ENCODE results near the gene CNTNAP2.

Gene CNTNAP2

DNA sequence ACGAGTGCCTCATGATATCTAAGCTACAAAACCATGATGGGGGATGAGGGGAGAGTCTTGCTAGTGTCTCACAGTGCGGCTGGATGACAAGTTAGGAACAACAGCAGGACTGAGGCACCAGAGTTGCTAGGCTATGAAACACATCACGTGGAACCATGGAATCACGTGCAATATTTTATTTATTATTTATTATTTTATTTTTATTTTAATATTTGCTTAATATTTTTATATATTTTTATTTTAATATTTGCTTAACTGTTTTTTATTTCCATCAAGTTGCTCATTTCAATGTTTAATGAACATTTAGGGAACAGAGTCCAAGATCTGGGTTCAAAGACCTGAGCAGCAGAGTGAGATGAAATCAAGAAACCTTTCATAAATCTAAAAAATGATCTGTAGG lies 614.6 kb downstream of the CNTNAP2 start:
- no peak overlapping the region for H3K23ac ChIP-seq (ENCODE audit: low read length)
- no CpG with 5 or more reads among the region's 4 CpGs for WGBS (ENCODE audit: extremely low coverage, insufficient coverage, insufficient read length)
- no peak overlapping the region for H4K91ac ChIP-seq (ENCODE audit: low read depth, low read length)
- no peaks in the 10 kb centered on the region for H3K36me3 ChIP-seq (ENCODE audit: control insufficient read depth in 1 of 2, insufficient read depth in 2 of 2, low read length in 2 of 2)
- H3K27me3 ChIP-seq (ENCODE audit: insufficient read depth, low read length), result no peaks in the 10 kb centered on the region
- no peaks in the 10 kb centered on the region for H3K79me2 ChIP-seq (ENCODE audit: control insufficient read depth, insufficient read depth, low read length, poor library complexity)
- H4K12ac ChIP-seq (ENCODE audit: low read depth, low read length), result no peak overlapping the region
- no peak for DNase-seq
- no peak overlapping the region for H3K27ac ChIP-seq (ENCODE audit: low read depth, low read length)
- H3K9ac ChIP-seq (ENCODE audit: low read length), result no peak overlapping the region
- H3K18ac ChIP-seq (ENCODE audit: low read length), result no peak overlapping the region
- H2BK5ac ChIP-seq (ENCODE audit: low read depth, low read length, poor library complexity), result no peak overlapping the region
- H2AFZ ChIP-seq (ENCODE audit: insufficient read depth, low read length, poor library complexity), result no peak overlapping the region
- no peaks in the 10 kb centered on the region for H3K9me3 ChIP-seq (ENCODE audit: insufficient read depth, low read depth, low read length)
- H2BK120ac ChIP-seq (ENCODE audit: insufficient read depth, low read length, poor library complexity), result no peak overlapping the region
- no peak overlapping the region for H3K14ac ChIP-seq (ENCODE audit: low read length)
- no peak overlapping the region for H2AK5ac ChIP-seq (ENCODE audit: low read length)
- no peak overlapping the region for H4K8ac ChIP-seq (ENCODE audit: low read depth, low read length)
- no peaks in the 10 kb centered on the region for H3K79me1 ChIP-seq (ENCODE audit: low read length)
- H3K4ac ChIP-seq (ENCODE audit: low read depth, low read length), result no peak overlapping the region
- H3K4me3 ChIP-seq (ENCODE audit: low read depth, low read length), result no peak overlapping the region
- no peak overlapping the region for H2BK12ac ChIP-seq (ENCODE audit: low read length)
- H3K4me1 ChIP-seq (ENCODE audit: control insufficient read depth in 1 of 2, insufficient read depth in 2 of 2, low read length in 2 of 2), result no peaks in the 10 kb centered on the region
- H3K4me2 ChIP-seq (ENCODE audit: low read length), result no peak overlapping the region

DNA sequence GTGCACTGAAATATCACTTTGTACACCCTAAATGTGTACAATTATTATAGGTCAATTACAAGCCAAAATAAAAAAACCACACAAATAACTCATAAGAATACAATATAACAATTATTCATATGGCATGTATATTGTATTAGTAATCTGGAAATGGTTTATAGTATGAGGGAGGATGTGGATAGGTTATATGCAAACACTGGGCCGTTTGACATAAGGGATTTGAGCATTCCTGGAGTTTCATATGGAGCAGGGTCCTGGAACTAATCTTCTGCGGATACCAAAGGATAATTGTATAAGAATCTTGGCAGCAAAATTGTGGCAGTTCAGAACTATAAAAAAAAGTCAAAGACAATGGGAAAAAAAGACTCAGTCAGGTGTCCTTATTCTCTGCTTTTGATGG lies 619.4 kb downstream of the CNTNAP2 start:
- H3K4me3 ChIP-seq (ENCODE audit: low read depth, low read length), result no peak overlapping the region
- no CpG with 5 or more reads among the region's 2 CpGs for WGBS (ENCODE audit: extremely low coverage, insufficient coverage, insufficient read length)
- H2BK5ac ChIP-seq (ENCODE audit: low read depth, low read length, poor library complexity), result no peak overlapping the region
- no peak overlapping the region for H3K4me2 ChIP-seq (ENCODE audit: low read length)
- H3K4ac ChIP-seq (ENCODE audit: low read depth, low read length), result no peak overlapping the region
- no peaks in the 10 kb centered on the region for H3K27me3 ChIP-seq (ENCODE audit: insufficient read depth, low read length)
- H3K9ac ChIP-seq (ENCODE audit: low read length), result no peak overlapping the region
- H4K91ac ChIP-seq (ENCODE audit: low read depth, low read length), result no peak overlapping the region
- peaks cover 1% of the 10 kb centered on the region for H3K9me3 ChIP-seq (ENCODE audit: insufficient read depth, low read depth, low read length)
- H3K23ac ChIP-seq (ENCODE audit: low read length), result no peak overlapping the region
- no peak overlapping the region for H4K12ac ChIP-seq (ENCODE audit: low read depth, low read length)
- no peak overlapping the region for H2BK120ac ChIP-seq (ENCODE audit: insufficient read depth, low read length, poor library complexity)
- no peaks in the 10 kb centered on the region for H3K4me1 ChIP-seq (ENCODE audit: control insufficient read depth in 1 of 2, insufficient read depth in 2 of 2, low read length in 2 of 2)
- H2AFZ ChIP-seq (ENCODE audit: insufficient read depth, low read length, poor library complexity), result no peak overlapping the region
- H3K79me2 ChIP-seq (ENCODE audit: control insufficient read depth, insufficient read depth, low read length, poor library complexity), result no peaks in the 10 kb centered on the region
- no peaks in the 10 kb centered on the region for H3K36me3 ChIP-seq (ENCODE audit: control insufficient read depth in 1 of 2, insufficient read depth in 2 of 2, low read length in 2 of 2)
- no peak overlapping the region for H3K27ac ChIP-seq (ENCODE audit: low read depth, low read length)
- no peak overlapping the region for H2AK5ac ChIP-seq (ENCODE audit: low read length)
- H2BK12ac ChIP-seq (ENCODE audit: low read length), result no peak overlapping the region
- no peak overlapping the region for H3K18ac ChIP-seq (ENCODE audit: low read length)
- no peak for DNase-seq
- H3K79me1 ChIP-seq (ENCODE audit: low read length), result no peaks in the 10 kb centered on the region
- no peak overlapping the region for H4K8ac ChIP-seq (ENCODE audit: low read depth, low read length)
- H3K14ac ChIP-seq (ENCODE audit: low read length), result no peak overlapping the region

DNA sequence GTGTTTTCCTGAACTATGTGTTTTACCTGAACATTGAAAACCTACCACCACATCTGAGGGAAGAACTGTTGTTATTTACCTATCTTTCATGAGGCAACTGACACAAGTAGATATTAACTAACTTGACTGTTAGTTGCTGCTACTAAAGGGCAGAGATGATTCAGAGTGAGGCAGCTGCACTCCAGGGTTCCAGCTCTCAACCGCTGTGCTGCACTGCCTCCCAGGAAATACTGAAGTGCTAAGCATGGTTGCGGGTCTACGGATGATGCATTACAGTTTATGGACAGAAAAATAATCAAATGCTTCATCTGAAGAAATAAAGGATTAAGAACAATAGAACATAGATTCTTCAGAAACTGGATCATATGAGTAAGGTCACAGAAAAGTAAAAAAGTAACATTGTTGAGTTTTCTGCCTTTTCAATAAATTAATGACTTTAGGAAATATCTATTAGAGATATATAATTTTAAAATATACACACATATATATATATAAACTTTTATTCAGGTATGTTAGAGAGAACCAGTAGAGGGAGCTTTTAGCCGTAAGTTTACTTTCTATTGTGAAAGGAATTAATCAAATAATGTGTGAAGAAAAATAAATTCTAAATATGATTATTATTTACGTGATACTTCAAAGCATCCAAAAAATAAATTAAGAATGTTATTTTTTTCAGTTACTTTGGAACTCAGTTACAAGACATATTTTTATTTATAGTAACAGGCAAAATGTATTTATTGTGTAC lies 620.0 kb downstream of the CNTNAP2 start:
- Histone ChIP-seq H2AFZ (ENCODE audit: insufficient read depth, low read length, poor library complexity) (no peak overlapping the region), H3K27ac (ENCODE audit: low read depth, low read length) (no peak overlapping the region), H2BK5ac (ENCODE audit: low read depth, low read length, poor library complexity) (no peak overlapping the region), H3K18ac (ENCODE audit: low read length) (no peak overlapping the region), H3K23ac (ENCODE audit: low read length) (no peak overlapping the region), H2AK5ac (ENCODE audit: low read length) (no peak overlapping the region), H3K27me3 (ENCODE audit: insufficient read depth, low read length) (no peaks in the 10 kb centered on the region), H3K4me3 (ENCODE audit: low read depth, low read length) (no peak overlapping the region), H4K12ac (ENCODE audit: low read depth, low read length) (no peak overlapping the region), H2BK12ac (ENCODE audit: low read length) (no peak overlapping the region), H4K8ac (ENCODE audit: low read depth, low read length) (no peak overlapping the region), H3K79me1 (ENCODE audit: low read length) (no peaks in the 10 kb centered on the region), H3K4ac (ENCODE audit: low read depth, low read length) (no peak overlapping the region), H3K36me3 (ENCODE audit: control insufficient read depth in 1 of 2, insufficient read depth in 2 of 2, low read length in 2 of 2) (no peaks in the 10 kb centered on the region), H3K14ac (ENCODE audit: low read length) (no peak overlapping the region), H3K9ac (ENCODE audit: low read length) (no peak overlapping the region), H3K4me1 (ENCODE audit: control insufficient read depth in 1 of 2, insufficient read depth in 2 of 2, low read length in 2 of 2) (no peaks in the 10 kb centered on the region), H3K4me2 (ENCODE audit: low read length) (no peak overlapping the region), H2BK120ac (ENCODE audit: insufficient read depth, low read length, poor library complexity) (no peak overlapping the region), H4K91ac (ENCODE audit: low read depth, low read length) (no peak overlapping the region), H3K9me3 (ENCODE audit: insufficient read depth, low read depth, low read length) (peaks cover 1% of the 10 kb centered on the region), H3K79me2 (ENCODE audit: control insufficient read depth, insufficient read depth, low read length, poor library complexity) (no peaks in the 10 kb centered on the region)
- DNase-seq, result no peak
- WGBS (ENCODE audit: extremely low coverage, insufficient coverage, insufficient read length), result no CpG with 5 or more reads among the region's 5 CpGs

DNA sequence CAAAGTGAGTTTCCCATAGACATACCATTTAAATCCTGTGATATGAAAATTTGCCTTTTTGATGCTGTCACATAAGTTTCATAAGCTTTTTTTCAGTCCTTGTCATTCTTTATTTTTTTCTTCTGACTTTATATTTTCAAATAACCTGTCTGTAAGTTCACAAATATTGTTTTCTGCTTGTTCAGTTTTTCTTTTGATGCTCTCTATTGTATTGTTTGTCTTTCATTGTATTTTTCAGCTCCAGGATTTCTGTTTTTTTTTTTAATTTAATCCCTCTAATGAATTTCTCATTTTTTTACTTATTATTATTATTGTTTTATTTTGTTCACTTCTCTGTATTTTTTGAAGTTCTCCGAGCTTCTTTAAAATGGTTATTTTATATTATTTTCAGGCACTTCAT lies 623.4 kb downstream of the CNTNAP2 start:
- Histone ChIP-seq H3K23ac (ENCODE audit: low read length) (no peak overlapping the region), H3K79me2 (ENCODE audit: control insufficient read depth, insufficient read depth, low read length, poor library complexity) (no peaks in the 10 kb centered on the region), H3K4me2 (ENCODE audit: low read length) (no peak overlapping the region), H3K79me1 (ENCODE audit: low read length) (no peaks in the 10 kb centered on the region), H3K14ac (ENCODE audit: low read length) (no peak overlapping the region), H4K8ac (ENCODE audit: low read depth, low read length) (no peak overlapping the region), H3K4me3 (ENCODE audit: low read depth, low read length) (no peak overlapping the region), H2AFZ (ENCODE audit: insufficient read depth, low read length, poor library complexity) (no peak overlapping the region), H2BK12ac (ENCODE audit: low read length) (no peak overlapping the region), H3K27me3 (ENCODE audit: insufficient read depth, low read length) (no peaks in the 10 kb centered on the region), H2BK5ac (ENCODE audit: low read depth, low read length, poor library complexity) (no peak overlapping the region), H3K9ac (ENCODE audit: low read length) (no peak overlapping the region), H4K12ac (ENCODE audit: low read depth, low read length) (no peak overlapping the region), H3K36me3 (ENCODE audit: control insufficient read depth in 1 of 2, insufficient read depth in 2 of 2, low read length in 2 of 2) (no peaks in the 10 kb centered on the region), H3K18ac (ENCODE audit: low read length) (no peak overlapping the region), H3K4ac (ENCODE audit: low read depth, low read length) (no peak overlapping the region), H3K9me3 (ENCODE audit: insufficient read depth, low read depth, low read length) (peaks cover 1% of the 10 kb centered on the region), H3K27ac (ENCODE audit: low read depth, low read length) (no peak overlapping the region), H3K4me1 (ENCODE audit: control insufficient read depth in 1 of 2, insufficient read depth in 2 of 2, low read length in 2 of 2) (no peaks in the 10 kb centered on the region), H2BK120ac (ENCODE audit: insufficient read depth, low read length, poor library complexity) (no peak overlapping the region), H4K91ac (ENCODE audit: low read depth, low read length) (no peak overlapping the region), H2AK5ac (ENCODE audit: low read length) (no peak overlapping the region)
- WGBS (ENCODE audit: extremely low coverage, insufficient coverage, insufficient read length), result no CpG with 5 or more reads among the region's 1 CpG
- no peak for DNase-seq
